Heart right ventricle (tissue), 16 donors: Measurements from ENCODE around the gene PTPRD. TPM values are rescaled to one million over a fixed set of nuclear protein-coding genes. Genes with fewer than 3 reads are reported as not detected.

Experiments
- ATAC-seq, 8 donors: fragments of 200-7000 bp; cut with Tn5 transposase; one replicate each; pipeline ENCODE4 v1.9.1; 2020; ENCODE audit warnings: mild to moderate bottlenecking in 8 of 8, moderate library complexity in 8 of 8, moderate number of reproducible peaks in 1 of 8
- DNase-seq, 2 donors: peaks; one replicate each; pipeline ENCODE4 v3.0.0-alpha.2; 2020
- H3K27ac ChIP-seq, 10 donors: fragments of 200-600 bp; sonication (generic) in 2 of 10; one replicate each; pipeline versions ENCODE4 v1.5.0 to v1.8.0; 2020 to 2022; ENCODE audit warnings: mild to moderate bottlenecking in 3 of 10
- H3K27me3 ChIP-seq, 7 donors: fragments of 200-600 bp; one replicate each; pipeline ENCODE4 v1.8.0; 2021 to 2022; ENCODE audit warnings: mild to moderate bottlenecking in 2 of 7
- H3K36me3 ChIP-seq, 9 donors: fragments of 200-600 bp; sonication (generic) in 1 of 9; one replicate each; pipeline versions ENCODE4 v1.5.0 to v1.8.0; 2020 to 2022; ENCODE audit warnings: mild to moderate bottlenecking in 2 of 9
- H3K4me1 ChIP-seq, 9 donors: fragments of 200-600 bp; sonication (generic) in 1 of 9; one replicate each; pipeline versions ENCODE4 v1.5.0 to v1.8.0; 2020 to 2022; ENCODE audit warnings: mild to moderate bottlenecking in 4 of 9
- H3K4me3 ChIP-seq, 10 donors: fragments of 200-600 bp; sonication (generic) in 2 of 10; one replicate each; pipeline versions ENCODE4 v1.5.0 to v1.8.0; 2020 to 2022; ENCODE audit warnings: mild to moderate bottlenecking in 7 of 10, moderate library complexity in 2 of 10
- H3K9me3 ChIP-seq, 11 donors: fragments of 200-600 bp in 10 of 11; sonication (generic) in 2 of 11; one replicate each; pipeline versions ENCODE4 v1.5.0 to v1.8.0; 2013 to 2022; ENCODE audit warnings: mild to moderate bottlenecking in 2 of 11, control low read depth in 1 of 11, moderate library complexity in 1 of 11
- CTCF ChIP-seq, 9 donors: fragments of 200-600 bp; sonication (generic) in 2 of 9; IDR thresholded peaks; one replicate each; pipeline versions ENCODE4 v1.5.0 to v1.8.0; 2021 to 2022; ENCODE audit warnings: antibody characterized with exemption in 9 of 9, mild to moderate bottlenecking in 5 of 9, moderate library complexity in 1 of 9
- WGBS, 2 donors: extraction: QIAGEN DNeasy Blood & Tissue Kit; methylation state at CpG; one replicate each; pipeline ENCODE4 v1.1.7; 2013; ENCODE audit warnings: inconsistent platforms in 1 of 2; 5-methylcytosine and 5-hydroxymethylcytosine counted together
- intact Hi-C, 10 donors: fragments of 100-400 bp; cut with DNase I; formaldehyde crosslinking; loops; one replicate each; pipeline versions ENCODE4 v1.11.1 to v1.14.2; 2022
- polyA plus RNA-seq, 2 donors: library from polyadenylated mRNA; stranded (reverse); fragments of 200-250 nt; gene quantifications; one replicate each; pipeline ENCODE4 v1.2.3, GENCODE V29; 2013
- total RNA-seq, 10 donors: library from RNA; stranded (reverse); fragmentation: NEBNext Ultra II Directional in 3 of 10; extraction: Animal tissue kit (Norgen Biotek cat#: 25700) in 3 of 10; gene quantifications; one replicate each; pipeline versions ENCODE4 v1.2.1 to v1.2.4, GENCODE V29; 2021 to 2023
- donor health status: Arrhythmogenic right ventricular cardiomyopathy.
- donor health status: ischemic (EF 13 %, LVEDD 7.1; RV severe dilation, severe dysfunction).
- donor health status: healthy with polysubstance abuse.
- donor health status: DM: no; HTN: yes; CAD: no.
- donor health status: DM: no; HTN: no; CAD: no.
- donor health status: ischemic (EF 25% LVEDD 6.9; RV normal size, moderate dysfunction).
- donor health status: ischemic (EF 25% LVEDD 5.7; RV mildly dilated, moderate dysfunction).
- donor health status: healthy.
- donor health status: DM: yes; HTN: yes; CAD: no.
- donor health status: Ischemic cardiomyopathy.
- donor health status: ischemic (EF 35%, LVEDD 5.7; RV mildly dilated, moderate dysfunction).
- donor health status: nonischemic (EF 11% LVEDD 7.7; RV severe dilation, severe dysfunction).
- donor health status: DM: yes; HTN: yes; CAD: no.
- donor health status: PGD.
- donor health status: ischemic (EF 29% LVEDD 5.4; RV normal size, mild dysfunction).
- donor health status: nonischemic (EF 23%, LVEDD 6.1; RV moderate dilation, normal function).

Gene PTPRD
- total and polyA plus RNA-seq, 12 donors: 1.4 to 25.2 (median 13.0) TPM

GRCh38 chr9:9499546-9499945 lies 1113.3 kb downstream of the PTPRD start:
- Histone ChIP-seq H3K4me3 (no peak overlapping the region), H3K4me1 (no peaks in the 10 kb centered on the region), H3K27me3 (no peaks in the 10 kb centered on the region), H3K36me3 (no peaks in the 10 kb centered on the region), H3K27ac (no peak overlapping the region), H3K9me3 (peaks cover 0 to 30% (median 5%) of the 10 kb centered on the region in 11 donors)
- no peak for ATAC-seq
- intact Hi-C loops: no loop called here
- DNase-seq: no peak
- TF ChIP-seq CTCF (IDR thresholded peaks at IDR 0.05): no peak

GRCh38 chr9:9498846-9499245 lies 1114.0 kb downstream of the PTPRD start:
- Histone ChIP-seq H3K27me3 (no peaks in the 10 kb centered on the region), H3K4me1 (no peaks in the 10 kb centered on the region), H3K4me3 (no peak overlapping the region), H3K9me3 (peaks cover 0 to 30% (median 10%) of the 10 kb centered on the region in 11 donors), H3K27ac (no peak overlapping the region), H3K36me3 (no peaks in the 10 kb centered on the region)
- no peak for TF ChIP-seq CTCF (IDR thresholded peaks at IDR 0.05)
- ATAC-seq: no peak
- intact Hi-C loops: no loop called here
- WGBS, 2 donors: 56 to 58% methylated on average over 2 of the region's 2 CpGs
- no peak for DNase-seq

GRCh38 chr9:9498128-9498527 lies 1114.7 kb downstream of the PTPRD start:
- Histone ChIP-seq H3K27me3 (no peaks in the 10 kb centered on the region), H3K4me3 (no peak overlapping the region), H3K27ac (no peak overlapping the region), H3K36me3 (no peaks in the 10 kb centered on the region), H3K9me3 (peaks cover 0 to 33% (median 11%) of the 10 kb centered on the region in 11 donors), H3K4me1 (no peaks in the 10 kb centered on the region)
- WGBS, 2 donors: 82 to 88% methylated on average over 3 of the region's 3 CpGs
- intact Hi-C loops: no loop called here
- DNase-seq: no peak
- no peak for ATAC-seq
- no peak for TF ChIP-seq CTCF (IDR thresholded peaks at IDR 0.05)

- DNase-seq (no peak), ATAC-seq (no peak)
- no peak overlapping the region for H3K4me3 ChIP-seq
- H3K27me3 ChIP-seq: no peaks in the 10 kb centered on the region
- WGBS, 2 donors: 45 to 55% methylated on average over 3 of the region's 3 CpGs
- TF ChIP-seq CTCF (IDR thresholded peaks at IDR 0.05): no peak
- no peaks in the 10 kb centered on the region for H3K4me1 ChIP-seq
- no peak overlapping the region for H3K27ac ChIP-seq
- no peaks in the 10 kb centered on the region for H3K36me3 ChIP-seq
- intact Hi-C loops: no loop called here
- H3K9me3 ChIP-seq: peaks cover 0 to 48% (median 11%) of the 10 kb centered on the region in 11 donors
Measured at GRCh38 chr9:9494336-9494735, 1118.5 kb downstream of the PTPRD start.
